ENCODE data around the gene BRPF1.
A peak's percentile ranks its signal among the peaks of the same experiment; 100 is the strongest.

BRPF1 gene

DNA sequence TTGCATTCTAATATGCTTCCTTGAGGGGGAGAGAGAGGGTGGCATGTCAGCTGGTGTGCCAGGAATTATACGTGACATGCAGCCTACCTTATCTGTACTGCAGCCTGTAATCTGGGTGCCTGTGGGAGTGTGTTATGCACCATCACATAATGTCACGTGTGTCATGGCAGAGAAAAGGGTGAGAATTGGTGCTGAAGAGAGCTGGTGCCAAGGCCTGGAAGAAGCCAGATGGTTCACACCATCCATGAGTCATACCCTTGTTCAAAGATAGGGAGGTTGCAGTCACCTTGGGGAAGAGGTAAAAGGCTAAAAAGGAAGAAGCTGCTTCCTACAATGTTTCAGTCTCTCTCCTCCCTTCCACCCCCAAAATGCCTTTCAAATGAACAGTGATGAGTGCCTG lies 5.3 kb downstream of the BRPF1 start:
- DNase-seq (ENCODE audit: low read depth, low spot score), result no peak

DNA sequence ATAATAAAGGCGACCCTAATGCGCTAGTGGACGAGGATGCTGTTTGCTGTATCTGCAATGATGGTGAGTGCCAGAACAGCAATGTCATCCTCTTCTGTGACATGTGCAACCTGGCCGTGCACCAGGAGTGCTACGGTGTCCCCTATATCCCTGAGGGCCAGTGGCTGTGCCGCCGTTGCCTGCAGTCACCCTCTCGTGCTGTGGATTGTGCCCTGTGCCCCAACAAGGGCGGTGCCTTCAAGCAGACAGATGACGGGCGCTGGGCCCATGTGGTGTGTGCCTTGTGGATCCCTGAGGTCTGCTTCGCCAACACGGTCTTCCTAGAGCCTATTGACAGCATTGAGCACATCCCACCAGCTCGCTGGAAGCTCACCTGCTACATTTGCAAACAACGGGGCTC lies 7.6 kb downstream of the BRPF1 start:
- no peak for DNase-seq (ENCODE audit: low read depth, low spot score)

DNA sequence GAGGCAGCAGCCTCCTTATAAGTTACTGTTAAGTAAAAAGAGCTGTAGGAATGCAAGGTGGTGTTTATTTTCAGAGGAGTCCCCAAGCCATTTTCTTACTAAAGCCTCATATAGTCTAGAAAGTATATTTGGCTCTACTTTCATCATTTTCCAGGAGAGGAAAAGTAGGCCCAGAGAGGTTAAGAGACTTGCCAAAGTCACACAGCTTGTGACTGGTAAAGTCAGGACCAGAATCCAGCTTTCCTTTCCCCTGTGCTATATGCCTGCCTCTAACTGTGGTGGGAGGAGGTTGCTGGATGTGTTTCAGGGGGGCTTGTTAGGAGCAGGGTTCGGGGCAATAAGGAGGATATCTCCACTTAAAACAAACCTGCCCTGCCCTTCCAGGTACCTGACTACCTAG lies 11.0 kb downstream of the BRPF1 start:
- DNase-seq (ENCODE audit: low read depth, low spot score), result no peak

DNA sequence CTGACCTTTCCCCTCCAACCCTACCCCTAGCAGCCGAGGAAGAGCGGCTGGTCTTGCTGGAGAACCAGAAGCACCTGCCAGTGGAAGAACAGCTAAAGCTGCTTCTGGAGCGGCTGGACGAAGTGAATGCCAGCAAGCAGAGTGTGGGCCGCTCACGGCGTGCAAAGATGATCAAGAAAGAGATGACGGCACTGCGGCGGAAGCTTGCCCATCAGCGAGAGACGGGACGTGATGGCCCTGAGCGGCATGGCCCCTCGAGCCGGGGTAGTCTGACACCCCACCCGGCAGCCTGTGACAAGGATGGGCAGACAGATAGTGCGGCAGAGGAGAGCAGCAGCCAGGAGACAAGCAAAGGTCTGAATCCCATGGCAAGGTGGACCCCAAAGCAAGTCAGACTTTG lies 12.0 kb downstream of the BRPF1 start:
- no peak for DNase-seq (ENCODE audit: low read depth, low spot score)

DNA sequence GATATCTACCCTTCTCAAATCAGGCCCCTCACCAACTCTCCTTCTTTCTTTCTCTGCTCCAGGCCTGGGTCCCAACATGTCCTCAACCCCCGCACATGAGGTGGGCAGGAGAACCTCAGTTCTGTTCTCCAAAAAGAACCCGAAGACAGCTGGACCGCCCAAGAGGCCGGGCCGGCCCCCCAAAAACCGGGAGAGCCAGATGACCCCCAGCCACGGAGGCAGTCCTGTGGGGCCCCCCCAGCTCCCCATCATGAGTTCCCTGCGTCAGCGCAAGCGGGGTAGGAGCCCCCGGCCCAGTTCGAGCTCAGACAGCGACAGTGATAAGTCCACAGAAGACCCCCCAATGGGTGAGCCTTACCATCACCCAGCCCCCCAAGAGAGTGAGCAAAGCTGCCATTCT lies 12.6 kb downstream of the BRPF1 start:
- no peak for DNase-seq (ENCODE audit: low read depth, low spot score)

DNA sequence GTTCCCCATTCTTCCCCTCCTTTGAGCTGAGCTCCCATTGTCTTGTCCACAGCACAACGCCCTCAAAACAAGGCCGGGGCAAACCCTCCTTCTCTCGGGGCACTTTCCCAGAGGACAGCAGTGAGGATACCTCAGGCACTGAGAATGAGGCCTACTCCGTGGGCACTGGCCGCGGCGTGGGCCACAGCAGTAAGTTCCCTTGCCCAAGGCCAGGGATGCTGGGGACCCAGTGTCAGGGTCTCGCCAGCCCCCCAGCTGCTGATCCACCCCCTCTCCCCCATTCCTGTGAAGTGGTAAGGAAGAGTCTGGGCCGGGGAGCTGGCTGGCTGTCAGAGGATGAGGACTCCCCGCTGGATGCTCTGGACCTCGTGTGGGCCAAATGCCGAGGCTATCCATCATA lies 14.0 kb downstream of the BRPF1 start:
- no peak for DNase-seq (ENCODE audit: low read depth, low spot score)

DNA sequence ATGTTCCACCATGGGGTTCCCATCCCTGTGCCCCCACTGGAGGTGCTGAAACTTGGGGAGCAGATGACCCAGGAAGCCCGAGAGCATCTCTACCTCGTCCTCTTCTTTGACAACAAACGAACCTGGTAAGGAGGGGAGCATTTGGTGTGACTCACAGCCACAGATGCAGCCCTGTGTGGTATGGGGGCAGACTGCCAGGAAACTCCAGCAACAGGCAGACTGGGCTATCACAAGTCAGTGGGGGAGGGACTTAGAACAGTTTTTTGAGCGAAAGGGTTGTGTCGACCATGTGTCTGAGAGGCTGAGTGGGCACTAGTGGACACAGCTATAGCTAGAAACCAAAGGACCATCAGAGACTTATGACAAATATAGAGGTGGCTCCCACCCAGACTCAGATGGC lies 14.8 kb downstream of the BRPF1 start:
- DNase-seq (ENCODE audit: low read depth, low spot score), result peak; percentile 92

DNA sequence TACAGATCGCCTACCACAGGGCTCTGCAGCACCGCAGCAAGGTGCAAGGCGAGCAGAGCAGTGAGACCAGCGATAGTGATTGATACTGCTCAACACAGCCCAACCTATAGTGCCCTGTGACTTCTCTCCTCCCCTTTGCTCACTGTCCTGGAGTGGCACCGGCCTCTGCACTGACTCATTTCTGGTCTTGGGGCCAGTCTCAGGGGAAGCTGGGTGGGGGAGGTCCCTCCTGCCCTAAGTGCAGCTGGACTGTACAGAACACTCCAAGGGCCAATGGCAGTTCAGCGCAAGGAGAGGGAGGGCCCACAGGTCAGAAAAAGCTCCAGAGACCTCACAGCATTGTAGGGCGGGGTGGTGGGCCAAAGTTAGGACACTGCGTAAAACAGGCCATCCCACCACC lies 15.7 kb downstream of the BRPF1 start:
- DNase-seq (ENCODE audit: low read depth, low spot score), result peak; percentile 19

DNA sequence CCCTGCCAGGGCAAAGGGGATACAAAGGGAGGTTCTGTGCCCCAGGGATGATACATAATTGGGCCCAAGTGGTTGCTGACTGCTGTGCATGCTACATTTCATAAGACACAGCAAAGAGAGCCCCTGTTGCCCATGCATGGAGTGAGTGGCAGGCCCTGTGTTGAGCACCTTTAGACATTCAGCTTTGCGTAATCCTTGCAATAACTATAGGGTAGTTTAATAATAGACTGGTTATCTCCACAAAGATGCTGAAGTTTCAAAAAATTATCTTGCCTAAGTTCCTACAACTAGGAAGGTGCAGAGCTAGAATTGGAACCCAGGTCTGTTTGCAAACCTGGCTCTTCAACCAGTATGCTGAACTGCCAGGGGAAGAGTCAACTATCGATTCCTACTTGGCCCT lies 16.5 kb downstream of the BRPF1 start:
- DNase-seq (ENCODE audit: low read depth, low spot score), result no peak

DNA sequence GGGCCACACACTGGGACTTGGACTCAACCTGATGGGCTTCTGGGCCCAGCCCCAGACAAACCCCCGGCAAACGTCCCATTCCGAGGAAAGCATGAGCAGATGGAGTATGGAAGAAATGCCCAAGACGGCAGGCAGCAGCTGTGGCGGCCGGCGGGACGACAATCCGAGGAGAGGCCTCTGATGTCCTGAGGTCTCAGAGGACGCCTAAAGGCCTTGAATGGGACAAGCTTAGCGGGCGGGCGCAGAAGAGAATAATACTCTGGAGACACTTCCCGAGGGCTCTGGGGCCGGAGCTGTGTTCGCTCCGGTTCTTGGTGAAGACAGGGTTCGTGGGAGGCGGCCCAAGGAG lies 17.7 kb downstream of the BRPF1 start:
- no peak for DNase-seq (ENCODE audit: low read depth, low spot score)

DNA sequence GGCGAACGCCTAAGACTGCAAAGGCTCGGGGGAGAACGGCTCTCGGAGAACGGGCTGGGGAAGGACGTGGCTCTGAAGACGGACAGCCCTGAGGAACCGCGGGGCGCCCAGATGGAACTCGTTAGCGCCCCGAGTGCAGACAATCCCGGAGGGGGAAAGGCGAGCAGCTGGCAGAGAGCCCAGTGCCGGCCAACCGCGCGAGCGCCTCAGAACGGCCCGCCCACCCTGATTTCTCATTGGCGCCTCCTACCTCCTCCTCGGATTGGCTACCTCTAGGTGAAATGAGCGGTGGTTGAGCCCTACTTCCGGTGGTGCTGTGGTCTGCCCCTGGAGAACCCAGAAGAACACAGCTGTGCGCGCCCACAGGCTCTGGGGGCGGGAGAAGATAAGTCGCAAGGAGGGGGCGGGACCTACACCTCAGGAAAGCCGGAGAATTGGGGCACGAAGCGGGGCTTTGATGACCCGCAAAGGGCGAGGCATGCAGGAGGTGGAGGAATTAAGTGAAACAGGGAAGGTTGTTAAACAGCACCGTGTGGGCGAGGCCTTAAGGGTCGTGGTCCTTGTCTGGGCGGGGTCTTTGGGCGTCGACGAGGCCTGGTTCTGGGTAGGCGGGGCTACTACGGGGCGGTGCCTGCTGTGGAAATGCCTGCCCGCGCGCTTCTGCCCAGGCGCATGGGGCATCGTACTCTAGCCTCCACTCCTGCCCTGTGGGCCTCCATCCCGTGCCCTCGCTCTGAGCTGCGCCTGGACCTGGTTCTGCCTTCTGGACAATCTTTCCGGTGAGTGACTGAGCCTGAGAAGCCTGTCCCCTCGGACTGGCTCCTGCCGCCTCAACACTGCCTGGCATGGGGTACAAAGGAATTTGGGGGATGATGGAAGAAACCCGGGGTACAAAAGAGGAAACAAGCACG lies 18.4 kb downstream of the BRPF1 start, which contains the start of gene OGG1:
Gene OGG1 (plus strand): TSS at position 308 of the 911 bp plus-strand sequence. CDS start 335 bp downstream, at position 643.
- peak; percentile 99 for DNase-seq (ENCODE audit: low read depth, low spot score)

DNA sequence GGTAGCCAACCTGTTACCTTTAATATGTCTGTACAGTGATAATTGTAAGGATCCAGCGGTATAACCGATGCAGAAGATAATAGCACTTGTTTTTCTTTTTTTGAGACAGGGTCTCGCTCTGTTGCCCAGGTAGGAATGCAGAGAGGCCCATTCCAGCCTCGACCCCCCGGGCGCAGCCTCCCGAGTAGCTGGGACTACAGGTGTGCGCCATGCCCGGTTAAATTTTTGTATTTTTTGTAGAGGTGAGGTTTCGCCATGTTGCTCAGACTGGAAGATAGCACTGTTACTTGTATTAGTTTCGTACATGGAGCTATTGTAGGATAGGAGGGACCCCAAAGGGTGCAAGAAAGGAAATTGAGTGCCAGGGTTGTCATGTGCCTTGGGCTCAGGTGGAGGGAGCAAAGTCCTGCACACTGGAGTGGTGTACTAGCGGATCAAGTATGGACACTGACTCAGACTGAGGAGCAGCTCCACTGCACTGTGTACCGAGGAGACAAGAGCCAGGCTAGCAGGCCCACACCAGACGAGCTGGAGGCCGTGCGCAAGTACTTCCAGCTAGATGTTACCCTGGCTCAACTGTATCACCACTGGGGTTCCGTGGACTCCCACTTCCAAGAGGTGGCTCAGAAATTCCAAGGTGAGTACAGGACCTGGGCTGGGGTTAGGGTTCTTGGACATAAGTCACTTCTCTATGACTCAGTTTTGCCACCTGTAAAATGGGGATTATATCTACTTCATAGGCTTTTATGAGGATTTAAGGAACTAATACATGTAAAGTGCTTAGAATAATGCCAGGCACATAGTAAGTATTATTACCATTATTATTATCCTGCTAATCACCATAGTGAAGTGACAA lies 19.2 kb downstream of the BRPF1 start:
- DNase-seq (ENCODE audit: low read depth, low spot score), result peak; percentile 33

DNA sequence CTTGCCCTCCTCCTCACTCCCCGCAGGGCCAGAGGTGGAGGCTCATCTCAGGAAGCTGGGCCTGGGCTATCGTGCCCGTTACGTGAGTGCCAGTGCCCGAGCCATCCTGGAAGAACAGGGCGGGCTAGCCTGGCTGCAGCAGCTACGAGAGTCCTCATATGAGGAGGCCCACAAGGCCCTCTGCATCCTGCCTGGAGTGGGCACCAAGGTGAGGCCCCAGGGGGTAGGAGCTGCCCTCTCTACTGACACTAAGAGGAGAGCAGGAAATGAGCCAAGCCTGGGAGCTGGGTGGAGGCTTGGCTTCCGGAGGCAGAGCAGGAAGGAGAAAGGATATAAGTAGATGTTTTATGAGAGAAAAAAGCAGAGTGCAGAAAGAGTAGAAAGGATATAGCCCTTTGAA lies 23.1 kb downstream of the BRPF1 start:
- DNase-seq (ENCODE audit: low read depth, low spot score), result no peak

DNA sequence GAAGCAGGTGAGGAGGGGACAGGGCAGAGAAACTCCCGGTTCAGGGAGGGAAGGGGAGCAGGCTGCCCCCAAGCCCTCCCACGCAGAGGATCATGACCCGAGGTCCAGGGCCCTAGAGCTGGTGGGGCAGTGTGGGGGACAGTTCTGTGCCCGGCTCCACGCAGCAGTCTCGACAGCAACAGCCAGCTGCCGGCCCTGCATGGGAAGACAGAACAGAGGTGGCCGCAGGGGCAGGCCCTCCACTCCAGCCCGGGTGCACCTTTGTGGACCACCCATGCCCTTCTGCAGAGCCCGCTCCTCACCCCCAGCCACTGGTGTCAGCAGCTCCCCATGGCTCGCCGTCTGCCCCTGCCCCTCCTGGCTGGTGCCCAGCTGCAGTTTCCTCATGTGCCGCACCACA lies 25.9 kb downstream of the BRPF1 start:
- no peak for DNase-seq (ENCODE audit: low read depth, low spot score)

DNA sequence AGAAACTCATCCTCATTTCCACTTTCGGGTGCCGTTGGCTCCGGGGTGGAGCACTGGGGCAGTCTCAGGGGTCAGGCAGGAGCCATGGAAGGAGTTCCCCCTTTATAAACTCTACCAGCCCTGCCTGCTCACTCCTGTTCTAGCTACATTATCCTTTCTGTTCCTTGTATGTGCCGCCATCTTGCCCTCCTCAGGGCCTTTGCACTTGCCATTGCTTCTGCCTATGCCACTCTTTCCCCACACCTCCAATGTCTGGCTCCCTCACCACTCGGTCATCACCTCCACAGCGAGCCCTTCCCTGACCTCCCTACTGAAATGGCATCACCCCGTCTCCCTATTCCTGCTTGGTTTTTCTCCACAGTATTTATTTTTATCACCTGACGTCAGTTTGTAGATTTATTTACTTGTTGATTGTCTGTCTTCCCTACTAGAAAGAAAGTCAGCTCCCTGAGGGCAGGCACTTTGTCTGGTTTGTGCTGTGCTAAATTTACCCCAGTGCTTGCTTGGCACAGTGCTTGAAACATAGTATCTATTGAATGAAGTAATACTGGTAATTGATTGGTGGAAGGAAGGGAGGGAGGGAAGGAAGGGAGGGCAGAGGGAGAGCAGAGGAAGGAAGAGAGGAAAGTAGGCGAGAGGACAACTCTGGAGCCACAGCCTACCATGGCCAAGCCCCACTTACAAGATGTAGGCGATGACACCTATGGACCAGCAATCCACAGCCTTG lies 29.4 kb downstream of the BRPF1 start:
- DNase-seq (ENCODE audit: low read depth, low spot score), result no peak

DNA sequence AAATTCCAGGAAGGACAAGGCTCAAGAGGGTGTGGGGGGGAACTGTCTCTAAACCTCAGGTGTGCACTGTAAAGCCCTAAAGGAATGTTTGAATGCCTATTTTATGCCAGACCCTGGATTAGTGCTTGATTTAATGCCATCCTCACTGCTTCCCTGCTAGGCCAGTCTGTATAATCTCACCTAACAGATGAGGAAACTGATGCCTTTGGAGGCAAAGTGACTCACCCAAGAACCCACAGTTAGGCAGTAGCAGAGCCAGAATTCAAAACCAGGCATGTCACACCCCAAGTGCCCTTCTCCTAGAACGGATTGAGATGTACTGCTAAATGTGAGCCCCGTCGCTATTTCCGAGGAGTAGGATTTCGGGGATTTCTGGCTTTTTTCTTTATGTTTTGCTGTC lies 30.4 kb downstream of the BRPF1 start:
- DNase-seq (ENCODE audit: low read depth, low spot score), result no peak

DNA sequence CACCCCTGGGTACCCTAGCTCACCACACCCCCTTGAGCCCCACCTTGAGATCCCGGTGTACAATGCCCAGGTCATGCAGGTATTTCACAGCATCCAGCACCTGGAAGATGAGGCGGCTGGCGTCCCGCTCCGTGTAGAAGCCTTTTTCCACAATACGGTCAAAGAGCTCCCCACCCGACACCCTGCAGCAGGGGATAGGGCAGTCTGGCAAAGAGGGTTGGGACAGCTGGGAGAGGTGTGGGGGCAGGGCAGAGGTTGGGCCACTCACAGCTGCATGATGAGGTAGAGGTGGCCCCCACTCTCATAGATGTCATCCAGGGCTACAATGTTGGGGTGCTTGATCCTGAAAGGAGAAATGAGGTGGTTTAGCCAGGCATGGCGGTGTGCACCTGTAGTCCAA lies 31.3 kb downstream of the BRPF1 start:
- DNase-seq (ENCODE audit: low read depth, low spot score), result no peak

DNA sequence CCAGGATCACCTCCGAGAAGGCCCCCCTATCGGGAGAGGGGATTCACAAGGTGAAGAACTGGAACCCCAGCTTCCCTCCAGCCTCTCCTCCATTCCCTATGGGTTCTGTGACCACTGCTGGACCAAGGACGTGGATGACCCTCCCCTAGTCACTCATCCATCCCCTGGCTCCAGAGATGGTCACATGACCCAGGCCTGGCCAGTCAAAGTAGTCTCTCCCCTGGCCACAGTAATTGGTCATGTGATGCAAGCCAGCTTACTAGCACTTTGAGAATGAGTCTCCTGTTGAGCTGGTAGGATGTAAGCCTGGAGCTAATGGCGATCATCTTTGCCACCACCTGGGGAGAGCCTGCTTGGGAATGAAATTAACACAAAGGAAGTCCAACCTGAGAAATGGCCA lies 34.3 kb downstream of the BRPF1 start:
- DNase-seq (ENCODE audit: low read depth, low spot score), result no peak

DNA sequence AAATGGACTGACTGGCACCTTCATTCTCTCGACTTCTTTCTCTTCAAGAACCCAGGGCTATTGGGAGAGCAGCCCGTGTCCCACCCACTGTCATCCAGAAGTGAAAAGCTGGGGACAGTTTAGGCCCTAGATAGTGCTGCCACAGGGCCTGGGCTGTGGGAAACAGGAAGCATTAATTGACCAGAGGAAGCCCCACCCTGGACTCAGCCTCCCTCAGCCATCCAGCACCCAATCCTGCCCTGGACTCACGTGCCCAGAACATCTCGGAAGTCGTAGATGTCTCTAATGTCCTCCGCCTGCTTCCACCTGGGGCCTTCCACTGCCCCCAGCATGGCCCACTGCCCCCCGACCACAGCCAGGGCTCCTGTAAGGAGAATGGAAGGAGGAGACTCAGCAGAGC lies 35.9 kb downstream of the BRPF1 start:
- DNase-seq (ENCODE audit: low read depth, low spot score), result no peak

DNA sequence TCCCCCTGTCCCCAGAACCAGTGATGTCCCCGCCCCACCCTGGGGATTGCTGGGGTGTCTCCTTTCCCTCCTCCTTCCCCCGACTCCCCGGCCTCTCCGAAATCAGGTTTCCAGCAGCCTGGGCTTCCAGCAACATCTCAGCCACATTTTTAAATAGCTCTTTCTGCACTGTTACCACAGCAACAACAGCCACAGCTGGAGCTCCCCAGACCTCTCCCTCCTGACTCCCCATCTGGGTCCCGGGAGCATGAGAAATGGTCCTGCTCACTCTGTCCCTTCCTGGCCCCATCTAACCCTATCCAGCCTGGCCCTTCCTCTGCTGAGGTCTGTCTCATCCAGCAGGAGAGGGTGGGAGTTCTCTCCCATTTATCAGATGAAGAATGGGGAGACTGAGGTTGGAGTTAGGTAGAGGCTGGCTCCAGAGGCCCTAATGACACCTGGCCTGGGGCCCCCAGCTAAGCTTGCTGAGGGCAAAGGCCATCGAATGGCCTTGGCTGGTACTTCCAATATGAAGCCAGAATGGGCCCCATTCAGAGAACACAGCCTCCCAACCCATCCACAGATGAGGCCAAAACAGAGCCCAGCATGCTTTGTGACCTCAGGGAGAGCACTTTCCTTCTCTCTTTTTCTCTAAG lies 36.7 kb downstream of the BRPF1 start:
- no peak for DNase-seq (ENCODE audit: low read depth, low spot score)

DNA sequence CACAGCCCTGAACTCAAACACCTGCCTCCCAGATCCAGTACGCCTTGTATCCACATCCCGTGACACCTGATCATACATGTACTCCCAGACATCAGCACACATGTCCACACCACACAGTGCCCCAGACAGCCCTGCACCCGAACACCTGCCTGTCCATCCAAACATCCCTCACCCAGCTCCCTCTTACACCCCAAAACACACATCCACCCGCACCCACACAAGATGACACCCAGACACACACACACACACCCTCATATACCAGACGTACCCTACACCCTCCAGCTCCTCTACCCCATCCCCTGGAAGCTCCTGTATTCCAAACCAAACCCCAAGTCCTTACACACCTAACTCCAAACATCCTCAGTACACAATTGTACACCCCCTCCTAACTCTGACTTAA lies 37.5 kb downstream of the BRPF1 start:
- DNase-seq (ENCODE audit: low read depth, low spot score), result no peak

Data from astrocyte of the hippocampus (primary cell).